Measurements from ENCODE around the gene DNM3. TPM values are rescaled to one million over a fixed set of nuclear protein-coding genes. Genes with fewer than 3 reads are reported as not detected.

The DNM3 gene
- total RNA-seq, 4 donors from 2014 or later: 2.7 to 4.5 (median 4.0) TPM

DNA sequence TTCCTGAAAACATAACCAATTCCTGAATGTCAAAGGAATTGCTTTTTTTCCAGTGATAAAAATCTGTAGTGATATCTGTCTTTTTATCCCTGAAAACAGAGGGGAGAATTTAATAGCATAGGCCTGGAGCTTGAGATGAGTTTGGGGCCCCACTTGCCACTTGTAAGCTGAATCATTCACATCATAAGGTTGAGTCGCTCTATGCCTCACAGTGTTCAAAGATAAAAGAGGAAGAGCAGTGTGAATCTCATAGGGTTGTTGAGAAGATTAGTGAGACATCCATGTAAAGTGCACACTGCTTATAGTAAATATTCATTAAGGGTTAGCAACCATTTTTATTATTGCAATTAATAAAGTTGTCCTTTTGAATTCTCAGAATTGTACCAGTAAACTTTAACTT lies 271.3 kb downstream of the DNM3 start:
- 97 to 100% methylated on average over 1 of the region's 1 CpG for WGBS, 2 donors
- no peak overlapping the region for H3K4me3 ChIP-seq (ENCODE audit: low read depth, poor library complexity, severe bottlenecking)
- intact Hi-C loops (cut with DNase I; ENCODE audit: low total_unique reads): no loop called here
- TF ChIP-seq POLR2A (IDR thresholded peaks at IDR 0.05): no peak
- no peak for TF ChIP-seq CTCF (IDR thresholded peaks at IDR 0.05)
- DNase-seq (ENCODE audit: low spot score in 2 of 2): no peak

GRCh38 chr1:172117800-172118199 lies 276.5 kb downstream of the DNM3 start:
- no peak for DNase-seq (ENCODE audit: low spot score in 2 of 2)
- H3K4me3 ChIP-seq (ENCODE audit: low read depth, poor library complexity, severe bottlenecking): no peak overlapping the region
- intact Hi-C loops (cut with DNase I; ENCODE audit: low total_unique reads): loop anchor here (2.0 kb wide), 1 partner anchor 63 kb away; no protein-coding TSS in a partner anchor
- TF ChIP-seq POLR2A (IDR thresholded peaks at IDR 0.05): no peak
- TF ChIP-seq CTCF (IDR thresholded peaks at IDR 0.05): no peak
- 83 to 92% methylated on average over 1 of the region's 1 CpG for WGBS, 2 donors

- DNase-seq (ENCODE audit: low spot score in 2 of 2): no peak
- WGBS, 2 donors: 85 to 90% methylated on average over 3 of the region's 3 CpGs
- TF ChIP-seq POLR2A (IDR thresholded peaks at IDR 0.05) (no peak), CTCF (IDR thresholded peaks at IDR 0.05) (no peak)
- intact Hi-C loops (cut with DNase I; ENCODE audit: low total_unique reads): loop anchor here (2.0 kb wide), 1 partner anchor 62 kb away; no protein-coding TSS in a partner anchor
- H3K4me3 ChIP-seq (ENCODE audit: low read depth, poor library complexity, severe bottlenecking): no peak overlapping the region
Measured at GRCh38 chr1:172118618-172119017, 277.3 kb downstream of the DNM3 start.

DNA sequence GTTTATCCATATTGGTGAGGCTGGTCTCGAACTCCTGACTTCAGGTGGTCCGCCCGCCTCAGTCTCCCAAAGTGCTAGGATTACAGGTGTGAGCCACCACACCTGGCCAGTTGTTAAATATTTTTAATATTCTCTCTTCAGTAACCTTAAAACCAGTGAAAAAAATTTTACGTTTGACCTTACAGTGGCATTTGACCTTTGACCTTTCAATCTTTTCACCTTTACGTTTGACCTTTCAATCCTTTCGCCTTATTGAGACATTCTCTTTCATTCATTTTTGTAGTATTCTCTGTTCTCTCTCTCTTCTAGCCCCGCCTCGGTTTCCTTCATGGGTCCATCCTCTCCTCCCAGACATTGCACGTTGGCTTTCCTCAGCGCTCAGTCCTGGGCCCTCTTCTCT lies 277.9 kb downstream of the DNM3 start:
- DNase-seq (ENCODE audit: low spot score in 2 of 2): no peak
- no peak for TF ChIP-seq POLR2A (IDR thresholded peaks at IDR 0.05)
- TF ChIP-seq CTCF (IDR thresholded peaks at IDR 0.05): no peak
- no peak overlapping the region for H3K4me3 ChIP-seq (ENCODE audit: low read depth, poor library complexity, severe bottlenecking)
- intact Hi-C loops (cut with DNase I; ENCODE audit: low total_unique reads): loop anchor here (2.0 kb wide), 1 partner anchor 62 kb away; no protein-coding TSS in a partner anchor
- WGBS, 2 donors: 91 to 95% methylated on average over 10 of the region's 10 CpGs

GRCh38 chr1:172120381-172120780 lies 279.1 kb downstream of the DNM3 start:
- H3K4me3 ChIP-seq (ENCODE audit: low read depth, poor library complexity, severe bottlenecking): no peak overlapping the region
- TF ChIP-seq CTCF (IDR thresholded peaks at IDR 0.05) (no peak), POLR2A (IDR thresholded peaks at IDR 0.05) (no peak)
- WGBS, 2 donors: 49 to 58% methylated on average over 2 of the region's 2 CpGs
- intact Hi-C loops (cut with DNase I; ENCODE audit: low total_unique reads): no loop called here
- no peak for DNase-seq (ENCODE audit: low spot score in 2 of 2)

DNA sequence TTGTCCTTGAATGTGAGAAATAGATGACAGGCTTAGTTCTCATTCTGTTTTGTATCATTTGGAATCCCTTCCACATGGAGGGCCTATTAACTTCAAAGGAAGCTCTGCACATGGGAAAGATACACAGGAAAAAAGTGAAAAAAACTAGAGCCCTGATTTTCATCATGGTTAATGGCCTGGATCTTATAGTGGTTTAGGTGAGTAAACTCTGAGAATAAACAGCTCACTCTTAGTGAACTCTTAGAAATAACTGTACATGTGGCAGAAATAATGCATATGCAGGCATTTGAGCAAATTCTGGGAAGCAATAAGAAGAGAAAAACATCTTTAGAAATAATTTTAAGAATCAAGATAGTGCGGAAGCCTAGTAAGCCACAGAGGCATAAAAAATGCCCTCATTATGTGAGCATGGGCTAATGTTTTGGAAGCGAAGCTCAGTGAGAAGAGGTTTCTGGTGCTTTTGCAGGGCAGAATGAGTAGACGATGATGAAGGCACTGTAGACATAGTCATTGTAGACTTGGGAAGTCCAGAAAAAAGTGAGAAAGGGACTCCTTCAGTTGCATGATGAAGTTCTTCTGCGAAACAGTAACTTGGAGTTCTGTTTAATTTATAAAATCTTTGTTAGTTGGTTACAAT lies 279.9 kb downstream of the DNM3 start:
- H3K4me3 ChIP-seq (ENCODE audit: low read depth, poor library complexity, severe bottlenecking): no peak overlapping the region
- 91 to 93% methylated on average over 4 of the region's 4 CpGs for WGBS, 2 donors
- intact Hi-C loops (cut with DNase I; ENCODE audit: low total_unique reads): no loop called here
- TF ChIP-seq POLR2A (IDR thresholded peaks at IDR 0.05) (no peak), CTCF (IDR thresholded peaks at IDR 0.05) (no peak)
- no peak for DNase-seq (ENCODE audit: low spot score in 2 of 2)

All from lower leg skin (tissue), 4 donors.